RWPE2 (cell line): ENCODE results near the gene SEC11A.
A peak's percentile ranks its signal among the peaks of the same experiment; 100 is the strongest.
"Not testable (repeated sequence)": the region's sequence is repeated elsewhere in the genome, so short reads cannot be mapped to it uniquely, and the experiment has no call there.

ENCODE experiments used
- ATAC-seq: fragments of 200-7000 bp; cut with Tn5 transposase; 3 replicates; pipeline ENCODE4 v1.9.1; 2021; ENCODE audit warnings: low read depth
- DNase-seq: peaks from one replicate; pipeline ENCODE4 v3.0.0-alpha.2; 2020; ENCODE audit warnings: low spot score
- H3K27ac ChIP-seq: fragments of 450-650 bp; 2 replicates; pipeline ENCODE4 v1.5.1; 2017; ENCODE audit warnings: mild to moderate bottlenecking; ENCODE audit not compliant: poor library complexity, severe bottlenecking
- H3K27me3 ChIP-seq: fragments of 250-450 bp; sonication (Bioruptor Pico); 2 replicates; pipeline ENCODE4 v1.5.1; 2021; ENCODE audit warnings: mild to moderate bottlenecking, moderate library complexity; ENCODE audit not compliant: insufficient read depth, poor library complexity, severe bottlenecking
- H3K36me3 ChIP-seq: fragments of 250-450 bp; sonication (Bioruptor Pico); 2 replicates; pipeline ENCODE4 v1.5.1; 2020; ENCODE audit warnings: low read depth, mild to moderate bottlenecking, moderate library complexity
- H3K4me1 ChIP-seq: fragments of 250-450 bp; sonication (Bioruptor Pico); 2 replicates; pipeline ENCODE4 v1.5.1; 2021; ENCODE audit warnings: mild to moderate bottlenecking, moderate library complexity; ENCODE audit not compliant: insufficient read depth, poor library complexity, severe bottlenecking
- H3K4me3 ChIP-seq: fragments of 250-450 bp; sonication (Bioruptor Pico); 2 replicates; pipeline ENCODE4 v1.5.1; 2021; ENCODE audit warnings: mild to moderate bottlenecking, moderate library complexity; ENCODE audit not compliant: severe bottlenecking
- H3K9me3 ChIP-seq: fragments of 250-450 bp; sonication (Bioruptor Pico); 2 replicates; pipeline ENCODE4 v1.5.1; 2021; ENCODE audit warnings: mild to moderate bottlenecking, moderate library complexity; ENCODE audit not compliant: severe bottlenecking
- TF ChIP-seq, protein P1 (sequence below): fragments of 450-650 bp; IDR thresholded peaks from one replicate; pipeline ENCODE4 v1.5.1; 2017; ENCODE audit warnings: mild to moderate bottlenecking, moderate library complexity; ENCODE audit not compliant: poor library complexity, severe bottlenecking

Gene SEC11A

DNA sequence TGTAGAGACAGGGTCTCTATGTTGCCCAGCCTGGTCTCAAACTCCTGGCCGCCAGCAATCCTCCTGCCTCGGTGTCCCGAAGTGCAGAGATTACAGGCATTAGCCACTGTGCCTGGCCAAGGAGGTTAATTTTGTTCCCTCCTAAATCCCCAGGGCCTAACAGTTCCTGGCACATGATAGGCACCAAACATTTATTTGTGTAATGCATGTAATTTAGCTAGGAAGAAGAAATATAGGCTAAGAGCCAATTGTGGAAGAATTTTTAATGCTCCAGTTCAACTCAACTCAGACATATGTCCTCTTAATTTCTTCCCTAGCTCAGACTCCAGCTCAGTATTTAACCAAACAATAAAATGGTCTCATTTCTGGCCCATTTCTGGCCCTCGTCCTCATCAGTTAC is 24.8 kb upstream of the SEC11A start:
- no peak for DNase-seq
- Histone ChIP-seq H3K4me1 (peaks cover 1% of the 10 kb centered on the region), H3K27me3 (no peaks in the 10 kb centered on the region), H3K4me3 (no peak overlapping the region), H3K27ac (no peak overlapping the region), H3K36me3 (no peaks in the 10 kb centered on the region), H3K9me3 (no peaks in the 10 kb centered on the region)
- ATAC-seq = no peak
- TF ChIP-seq, protein P1, sequence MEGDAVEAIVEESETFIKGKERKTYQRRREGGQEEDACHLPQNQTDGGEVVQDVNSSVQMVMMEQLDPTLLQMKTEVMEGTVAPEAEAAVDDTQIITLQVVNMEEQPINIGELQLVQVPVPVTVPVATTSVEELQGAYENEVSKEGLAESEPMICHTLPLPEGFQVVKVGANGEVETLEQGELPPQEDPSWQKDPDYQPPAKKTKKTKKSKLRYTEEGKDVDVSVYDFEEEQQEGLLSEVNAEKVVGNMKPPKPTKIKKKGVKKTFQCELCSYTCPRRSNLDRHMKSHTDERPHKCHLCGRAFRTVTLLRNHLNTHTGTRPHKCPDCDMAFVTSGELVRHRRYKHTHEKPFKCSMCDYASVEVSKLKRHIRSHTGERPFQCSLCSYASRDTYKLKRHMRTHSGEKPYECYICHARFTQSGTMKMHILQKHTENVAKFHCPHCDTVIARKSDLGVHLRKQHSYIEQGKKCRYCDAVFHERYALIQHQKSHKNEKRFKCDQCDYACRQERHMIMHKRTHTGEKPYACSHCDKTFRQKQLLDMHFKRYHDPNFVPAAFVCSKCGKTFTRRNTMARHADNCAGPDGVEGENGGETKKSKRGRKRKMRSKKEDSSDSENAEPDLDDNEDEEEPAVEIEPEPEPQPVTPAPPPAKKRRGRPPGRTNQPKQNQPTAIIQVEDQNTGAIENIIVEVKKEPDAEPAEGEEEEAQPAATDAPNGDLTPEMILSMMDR = no peak

DNA sequence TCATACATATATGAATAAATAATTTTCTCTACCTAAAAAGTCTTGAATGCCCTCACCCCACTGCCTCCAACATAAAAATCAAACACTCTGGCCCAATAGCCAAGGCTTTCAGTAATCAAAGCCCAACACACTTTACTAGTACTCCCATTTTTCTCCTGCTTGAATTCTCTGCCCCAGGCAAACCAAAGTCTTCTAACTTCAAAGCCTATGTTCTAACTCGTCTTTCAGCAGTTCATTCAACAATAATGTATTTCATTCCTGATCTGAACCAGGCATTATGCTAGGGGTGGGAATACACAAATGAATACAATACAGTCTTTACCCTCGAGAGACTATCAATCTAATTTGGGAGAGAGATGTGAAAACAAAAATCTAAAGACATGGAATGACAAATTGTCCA is 21.1 kb upstream of the SEC11A start:
- H3K36me3 ChIP-seq = no peaks in the 10 kb centered on the region
- ATAC-seq = no peak
- TF ChIP-seq, protein P1 = no peak
- H3K9me3 ChIP-seq = no peaks in the 10 kb centered on the region
- peaks cover 16% of the 10 kb centered on the region for H3K4me1 ChIP-seq
- DNase-seq = no peak
- H3K27me3 ChIP-seq = no peaks in the 10 kb centered on the region
- no peak overlapping the region for H3K4me3 ChIP-seq
- H3K27ac ChIP-seq = no peak overlapping the region

DNA sequence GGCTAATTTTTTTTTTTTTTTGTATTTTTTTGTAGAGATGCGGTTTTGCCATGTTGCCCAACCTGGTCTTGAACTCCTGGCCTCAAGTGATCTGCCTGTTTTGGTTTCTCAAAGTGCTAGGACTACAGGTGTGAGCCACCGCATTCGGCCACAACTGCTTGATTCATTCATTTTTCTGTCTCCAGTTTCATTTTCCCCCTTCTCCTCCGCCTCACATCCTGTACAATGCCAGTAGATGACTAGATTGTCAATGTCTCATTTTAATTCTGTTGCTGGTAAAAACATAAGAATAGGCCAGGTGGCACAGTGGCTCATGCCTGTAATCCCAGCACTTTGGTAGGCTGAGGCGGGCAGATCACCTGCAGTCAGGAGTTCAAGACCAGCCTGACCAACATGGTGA is 20.4 kb upstream of the SEC11A start:
- Histone ChIP-seq H3K27ac (no peak overlapping the region), H3K36me3 (no peaks in the 10 kb centered on the region), H3K9me3 (no peaks in the 10 kb centered on the region), H3K4me3 (no peak overlapping the region), H3K27me3 (no peaks in the 10 kb centered on the region), H3K4me1 (peaks cover 16% of the 10 kb centered on the region)
- TF ChIP-seq, protein P1 = no peak
- DNase-seq (peak; percentile 11), ATAC-seq (no peak)

DNA sequence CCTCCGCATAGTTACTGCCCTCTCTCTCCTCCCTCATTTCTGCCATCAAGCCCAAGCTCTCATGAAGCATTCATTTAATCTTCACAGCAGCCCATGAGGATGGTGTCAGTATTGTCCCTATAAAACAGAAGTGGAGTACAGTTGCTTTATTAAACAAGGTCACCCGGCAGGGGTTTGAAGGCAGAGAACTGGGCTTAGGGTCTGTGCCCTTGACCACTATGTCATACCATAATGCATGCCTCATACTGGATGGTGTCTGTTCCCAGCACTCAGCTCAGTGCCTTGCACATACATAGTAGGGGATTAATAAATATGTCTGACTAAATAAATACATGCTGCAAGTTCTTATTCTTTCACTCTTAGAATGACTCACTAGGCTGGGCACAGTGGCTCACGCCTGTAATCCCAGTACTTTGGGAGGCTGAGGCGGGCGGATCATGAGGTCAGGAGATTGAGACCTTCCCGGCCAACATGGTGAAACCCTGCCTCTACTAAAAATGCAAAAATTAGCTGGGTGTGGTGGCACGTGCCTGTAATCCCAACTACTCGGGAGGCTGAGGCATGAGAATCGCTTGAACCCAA is 19.6 kb upstream of the SEC11A start:
- H3K36me3 ChIP-seq, H3K4me3 ChIP-seq, H3K9me3 ChIP-seq, H3K27me3 ChIP-seq: not testable (repeated sequence)
- H3K4me1 ChIP-seq = peaks cover 16% of the 10 kb centered on the region
- peak; percentile 74 for ATAC-seq
- peak; percentile 27 for DNase-seq
- peak overlapping the region; percentile 29 for H3K27ac ChIP-seq

DNA sequence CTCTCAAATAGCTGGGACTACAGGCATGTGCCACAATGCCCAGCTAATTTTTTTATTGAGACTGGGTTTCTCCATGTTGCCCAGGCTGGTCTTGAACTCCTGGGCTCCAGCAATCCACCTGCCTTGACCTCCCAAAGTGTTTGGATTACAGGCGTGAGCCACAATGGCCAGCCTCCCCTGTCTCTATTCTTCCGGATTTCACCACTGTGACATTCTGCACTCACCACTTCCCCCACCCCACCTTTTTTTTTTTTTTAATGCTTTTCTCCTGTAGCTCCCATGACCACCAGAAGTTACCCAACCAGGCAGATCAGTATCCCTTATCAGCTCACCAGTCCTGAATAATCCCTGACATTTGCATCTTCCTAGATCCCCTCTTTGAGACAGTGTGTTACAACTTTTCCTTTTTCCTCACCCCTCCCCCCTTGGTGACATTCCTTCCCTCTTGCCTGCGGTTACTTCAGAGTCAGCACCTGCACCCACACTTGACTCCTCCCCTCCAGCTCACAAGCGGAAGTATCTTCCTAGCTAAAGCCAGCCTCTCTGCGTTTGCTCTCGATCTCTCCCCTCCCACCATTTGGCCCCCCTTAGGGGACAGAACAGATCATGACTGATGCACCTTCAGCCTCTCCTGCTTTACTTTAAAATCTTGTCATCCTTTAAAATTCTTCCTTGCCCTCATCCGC is 19.0 kb upstream of the SEC11A start:
- TF ChIP-seq, protein P1 = no peak
- Histone ChIP-seq H3K4me3 (no peak overlapping the region), H3K27me3 (no peaks in the 10 kb centered on the region), H3K27ac (peak overlapping the region; percentile 29), H3K4me1 (peaks cover 16% of the 10 kb centered on the region), H3K36me3 (no peaks in the 10 kb centered on the region), H3K9me3 (no peaks in the 10 kb centered on the region)
- ATAC-seq (peak; percentile 84), DNase-seq (peak; percentile 72)
